SIG-M5 treated with dmso at 0.1 percent for 504 hours (cell line): ENCODE results near the gene KCNK4.
A peak's percentile ranks its signal among the peaks of the same experiment; 100 is the strongest.
"Not testable (repeated sequence)": the region's sequence is repeated elsewhere in the genome, so short reads cannot be mapped to it uniquely, and the experiment has no call there.

Experiments used
- DNase-seq: peaks from one replicate; lab custom pipeline; 2025; ENCODE audit not compliant: unreplicated experiment; lab: John Stamatoyannopoulos, UW

The KCNK4 gene

GRCh38 chr11:64291262-64291751 is at the start of gene KCNK4:
Gene KCNK4 (plus strand): TSS chr11:64291302. CDS start chr11:64293019, 1,717 bp downstream.
- DNase-seq = no peak

GRCh38 chr11:64241491-64242374 is 49.4 kb upstream of the KCNK4 start:
- peak; percentile 97 for DNase-seq

- no peak for DNase-seq
Observed at GRCh38 chr11:64243236-64243854, 47.8 kb upstream of the KCNK4 start.

GRCh38 chr11:64244107-64244506 is 47.0 kb upstream of the KCNK4 start:
- DNase-seq = no peak

GRCh38 chr11:64244966-64245365 is 46.1 kb upstream of the KCNK4 start:
- DNase-seq = no peak

GRCh38 chr11:64245401-64245796 is 45.7 kb upstream of the KCNK4 start:
- peak; percentile 41 for DNase-seq

- peak; percentile 60 for DNase-seq
Observed at GRCh38 chr11:64245797-64246620, 45.1 kb upstream of the KCNK4 start.

GRCh38 chr11:64246621-64246870 is 44.6 kb upstream of the KCNK4 start:
- DNase-seq = not testable (repeated sequence)

- DNase-seq = peak; percentile 80
Observed at GRCh38 chr11:64246871-64247728, 44.0 kb upstream of the KCNK4 start, which contains the start of gene PPP1R14B. Gene PPP1R14B (minus strand): TSS chr11:64246943. CDS start chr11:64246673, 270 bp downstream.

GRCh38 chr11:64247729-64248531 is 43.2 kb upstream of the KCNK4 start:
- DNase-seq = no peak

GRCh38 chr11:64248578-64248977 is 42.5 kb upstream of the KCNK4 start:
- no peak for DNase-seq

GRCh38 chr11:64249038-64249437 is 42.1 kb upstream of the KCNK4 start:
- DNase-seq = no peak

- DNase-seq = no peak
Observed at GRCh38 chr11:64249563-64250414, 41.3 kb upstream of the KCNK4 start.

- DNase-seq = no peak
Observed at GRCh38 chr11:64250415-64251015, 40.6 kb upstream of the KCNK4 start.

- no peak for DNase-seq
Observed at GRCh38 chr11:64251016-64251752, 39.9 kb upstream of the KCNK4 start, which contains the start of gene PLCB3. Gene PLCB3 (plus strand): TSS chr11:64251530. CDS start chr11:64251650, 120 bp downstream.

- DNase-seq = no peak
Observed at GRCh38 chr11:64251753-64252002, 39.4 kb upstream of the KCNK4 start.

GRCh38 chr11:64252003-64252872 is 38.9 kb upstream of the KCNK4 start:
- peak; percentile 15 for DNase-seq
